ENCODE results near the gene POLD3.

Gene POLD3

GRCh38 chr11:74678041-74678440 lies 85.7 kb downstream of the POLD3 start:
- Mint-ChIP-seq H3K4me3 (no peak overlapping the region), H3K4me1 (peaks cover 1% of the 10 kb centered on the region), H3K27me3 (peaks cover 30% of the 10 kb centered on the region), H3K27ac (no peak overlapping the region), H3K9me3 (no peaks in the 10 kb centered on the region), H3K36me3 (no peaks in the 10 kb centered on the region)
- no peak for DNase-seq
- CTCF ChIA-PET, result no interaction called here

DNA sequence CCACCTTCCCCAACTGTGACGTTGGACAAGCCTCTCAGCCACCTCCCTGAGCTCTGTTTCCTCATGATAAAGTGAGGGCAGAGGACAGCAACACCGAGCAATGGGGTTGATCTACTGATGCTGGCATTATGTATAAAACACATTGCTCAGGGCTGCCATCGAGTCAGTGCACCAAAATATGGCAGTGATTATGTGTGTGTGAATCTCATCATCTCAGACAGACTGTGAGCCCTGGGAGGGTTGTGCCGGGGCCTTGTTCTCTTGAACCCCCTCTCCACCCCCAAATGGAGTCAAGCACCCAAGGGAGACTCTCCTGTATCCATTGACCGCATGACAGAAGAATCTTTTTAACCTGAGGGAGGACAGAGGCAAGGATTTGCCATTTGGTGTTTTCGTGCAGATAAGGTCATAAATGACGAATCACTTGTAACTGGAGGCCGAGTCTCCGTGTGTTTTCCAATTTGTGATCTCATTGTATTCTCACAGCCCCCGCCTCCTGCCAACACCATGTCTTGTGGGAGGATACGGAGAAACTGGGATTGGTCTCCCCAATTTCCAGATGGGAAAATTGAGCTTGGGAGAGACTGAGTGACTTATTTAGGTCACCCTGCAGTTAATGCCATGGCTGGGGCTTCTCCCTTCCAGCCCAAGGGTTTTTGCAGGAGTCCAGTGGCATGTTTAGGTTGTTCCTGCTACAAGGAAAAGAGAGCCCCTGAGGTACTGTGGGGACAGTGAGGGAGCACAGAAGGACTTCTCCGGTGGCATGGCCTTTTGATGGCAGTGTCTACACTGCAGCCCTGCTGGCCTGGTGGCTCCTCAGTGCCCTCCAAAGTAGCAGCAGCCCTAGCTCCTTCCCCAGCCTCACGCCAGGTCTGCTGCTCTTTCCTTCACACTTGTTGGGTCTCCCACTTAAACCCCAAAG lies 86.5 kb downstream of the POLD3 start:
- no peak overlapping the region for H3K4me3 Mint-ChIP-seq
- CTCF ChIA-PET, result interaction anchor here (1.5 kb wide), 1 partner anchor 61 kb away, joined by 3 read pairs; no protein-coding TSS in a partner anchor
- no peak for DNase-seq
- H3K27ac Mint-ChIP-seq, result no peak overlapping the region
- H3K27me3 Mint-ChIP-seq, result peaks cover 35% of the 10 kb centered on the region
- H3K36me3 Mint-ChIP-seq, result no peaks in the 10 kb centered on the region
- no peaks in the 10 kb centered on the region for H3K9me3 Mint-ChIP-seq
- H3K4me1 Mint-ChIP-seq, result peaks cover 2% of the 10 kb centered on the region

- Mint-ChIP-seq H3K9me3 (no peaks in the 10 kb centered on the region), H3K27me3 (peaks cover 41% of the 10 kb centered on the region), H3K4me3 (no peak overlapping the region), H3K27ac (no peak overlapping the region), H3K36me3 (no peaks in the 10 kb centered on the region), H3K4me1 (peaks cover 2% of the 10 kb centered on the region)
- no peak for DNase-seq
- CTCF ChIA-PET, result interaction anchor here (1.5 kb wide), 1 partner anchor 60 kb away, joined by 3 read pairs; no protein-coding TSS in a partner anchor
Measured at GRCh38 chr11:74679513-74679865, 87.1 kb downstream of the POLD3 start.

- Mint-ChIP-seq H3K36me3 (no peaks in the 10 kb centered on the region), H3K27me3 (peaks cover 48% of the 10 kb centered on the region), H3K4me1 (peaks cover 2% of the 10 kb centered on the region), H3K9me3 (no peaks in the 10 kb centered on the region), H3K4me3 (no peak overlapping the region), H3K27ac (no peak overlapping the region)
- CTCF ChIA-PET, result interaction anchor here (1.2 to 1.5 kb wide), 2 partner anchors 22 to 60 kb away, joined by 3 read pairs; no protein-coding TSS in a partner anchor
- no peak for DNase-seq
Measured at GRCh38 chr11:74680035-74680671, 87.8 kb downstream of the POLD3 start.

DNA sequence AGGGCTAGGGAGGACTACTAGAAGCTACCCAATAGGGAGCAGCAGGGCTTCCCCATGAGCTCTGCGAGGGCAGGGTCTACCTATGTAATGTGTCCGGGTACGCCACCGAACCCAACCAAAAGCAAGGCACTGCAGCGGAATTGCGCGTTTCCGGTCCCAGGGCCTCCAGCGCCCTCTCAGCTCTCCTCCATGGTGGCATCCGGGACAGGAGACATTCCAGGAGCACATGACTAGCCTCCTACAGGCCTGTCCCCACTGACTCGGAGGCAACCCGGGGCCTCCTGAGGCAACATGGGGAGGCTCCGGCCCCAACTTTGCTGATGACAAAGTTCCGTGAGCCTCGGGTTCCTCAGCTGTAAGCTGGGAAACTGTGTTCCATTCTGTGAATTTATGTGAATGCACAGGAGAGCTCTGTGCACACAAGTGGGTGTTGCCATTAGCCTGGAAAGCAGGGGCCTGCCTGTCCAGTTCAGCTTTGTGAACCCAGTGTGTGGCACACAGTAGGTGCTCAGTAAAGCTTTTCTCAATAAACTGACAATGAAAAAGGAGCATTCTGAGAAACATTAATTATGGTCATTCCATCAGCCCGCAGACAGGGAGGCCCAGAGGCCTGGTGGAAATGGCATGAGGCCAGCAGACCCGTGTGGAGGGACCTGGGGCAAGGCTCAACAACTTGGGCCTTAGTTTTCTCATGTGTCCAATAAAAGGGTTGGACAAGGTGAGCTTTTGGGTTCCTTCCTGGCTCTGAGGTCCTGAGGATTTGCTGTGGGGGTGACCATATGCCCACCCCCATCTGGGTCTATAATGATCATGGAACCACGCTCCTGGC lies 88.5 kb downstream of the POLD3 start:
- H3K27ac Mint-ChIP-seq, result no peak overlapping the region
- no peak overlapping the region for H3K4me3 Mint-ChIP-seq
- DNase-seq, result peak; percentile 13
- CTCF ChIA-PET, result interaction anchor here (0.6 to 1.5 kb wide), 3 partner anchors 22 to 59 kb away, joined by 3 read pairs; no protein-coding TSS in a partner anchor
- H3K27me3 Mint-ChIP-seq, result peaks cover 52% of the 10 kb centered on the region
- no peaks in the 10 kb centered on the region for H3K9me3 Mint-ChIP-seq
- no peaks in the 10 kb centered on the region for H3K36me3 Mint-ChIP-seq
- peaks cover 2% of the 10 kb centered on the region for H3K4me1 Mint-ChIP-seq

DNA sequence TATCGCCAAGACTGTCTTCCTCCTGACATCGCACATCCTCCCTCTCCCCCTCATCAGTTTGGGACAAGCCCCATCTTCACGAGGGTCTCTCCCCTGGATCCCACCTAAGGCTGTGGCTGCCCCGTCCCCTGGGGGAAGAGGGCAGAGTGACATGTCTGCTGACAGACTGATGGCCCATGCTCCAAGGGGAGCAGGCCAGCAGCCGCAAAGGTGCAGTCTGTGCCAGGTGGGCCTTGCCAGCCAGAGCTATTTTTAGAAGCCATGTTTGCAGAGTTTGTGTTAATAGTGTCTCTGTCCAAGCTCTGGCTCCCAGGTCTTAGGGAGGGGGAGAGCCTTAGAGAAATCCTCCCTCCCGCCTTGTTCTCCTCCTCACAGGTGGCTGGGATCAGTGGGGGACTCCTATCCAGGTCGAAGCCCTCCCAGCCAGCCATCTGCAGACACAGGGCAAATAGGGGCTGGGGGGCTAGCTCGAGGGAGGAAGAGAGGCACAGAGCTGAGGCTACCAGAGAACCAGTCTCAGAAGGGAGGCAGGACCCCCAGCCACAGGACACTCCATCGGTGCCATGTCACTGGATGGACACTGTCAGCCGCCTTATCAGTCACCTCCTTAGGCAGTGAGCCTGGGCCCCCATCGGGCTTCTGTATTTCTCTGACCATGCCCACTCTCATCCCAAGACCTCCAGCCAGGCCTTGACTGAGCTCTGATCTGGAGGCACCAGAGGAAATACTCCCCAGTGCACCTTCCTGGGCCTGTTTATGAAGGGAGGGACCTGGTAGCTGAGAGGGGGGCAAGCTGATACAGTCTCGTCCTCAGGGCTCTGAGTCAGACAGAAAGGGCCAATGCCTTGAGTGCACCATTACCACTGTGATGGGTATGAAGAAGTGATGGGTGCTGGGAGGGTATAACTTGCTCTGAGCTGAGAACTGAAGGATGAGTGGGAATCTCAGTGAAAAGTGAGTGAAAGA lies 89.6 kb downstream of the POLD3 start:
- Mint-ChIP-seq H3K4me1 (peaks cover 2% of the 10 kb centered on the region), H3K36me3 (no peaks in the 10 kb centered on the region), H3K27me3 (peaks cover 48% of the 10 kb centered on the region), H3K9me3 (no peaks in the 10 kb centered on the region), H3K27ac (no peak overlapping the region), H3K4me3 (no peak overlapping the region)
- CTCF ChIA-PET, result interaction anchor here (0.6 kb wide), 1 partner anchor 42 kb away, joined by 3 read pairs; no protein-coding TSS in a partner anchor
- peak; percentile 18 for DNase-seq

DNA sequence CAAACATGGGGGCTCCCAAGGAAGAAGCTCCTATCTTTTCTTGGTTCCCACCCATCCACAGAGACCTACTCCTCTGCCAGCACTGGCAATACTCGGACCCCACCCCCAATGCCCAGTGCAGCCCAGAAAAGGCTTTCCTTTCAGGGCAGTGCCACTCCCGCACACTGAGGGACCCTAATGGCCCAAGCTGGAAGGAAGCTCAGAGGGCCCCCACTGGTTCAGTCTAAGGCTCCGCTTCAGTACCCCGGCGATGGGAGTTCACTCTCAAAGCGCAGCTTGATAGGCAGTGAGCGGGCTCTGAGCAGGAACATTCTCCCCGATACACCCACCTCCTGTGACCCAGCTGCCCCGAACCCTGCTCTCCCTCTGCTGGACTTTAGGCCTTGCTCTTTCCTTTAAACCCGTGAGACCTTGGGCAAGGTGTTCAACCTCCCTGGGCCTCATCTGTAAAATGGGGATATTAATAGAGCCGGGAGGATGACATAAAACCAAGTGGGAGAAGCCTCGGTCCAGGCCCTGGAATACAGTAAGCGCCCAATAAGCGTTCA lies 90.4 kb downstream of the POLD3 start:
- Mint-ChIP-seq H3K36me3 (no peaks in the 10 kb centered on the region), H3K27me3 (peaks cover 48% of the 10 kb centered on the region), H3K4me1 (peaks cover 2% of the 10 kb centered on the region), H3K27ac (no peak overlapping the region), H3K9me3 (no peaks in the 10 kb centered on the region), H3K4me3 (no peak overlapping the region)
- CTCF ChIA-PET, result interaction anchor here (0.9 kb wide), 1 partner anchor 20 kb away, joined by 3 read pairs; no protein-coding TSS in a partner anchor
- DNase-seq, result peak; percentile 9

GRCh38 chr11:74683279-74683871 lies 91.0 kb downstream of the POLD3 start:
- DNase-seq, result peak; percentile 19
- Mint-ChIP-seq H3K36me3 (no peaks in the 10 kb centered on the region), H3K9me3 (no peaks in the 10 kb centered on the region), H3K27me3 (peaks cover 48% of the 10 kb centered on the region), H3K4me1 (peaks cover 2% of the 10 kb centered on the region), H3K4me3 (no peak overlapping the region), H3K27ac (no peak overlapping the region)
- CTCF ChIA-PET, result interaction anchor here (0.9 kb wide), 1 partner anchor 19 kb away, joined by 3 read pairs; no protein-coding TSS in a partner anchor

DNA sequence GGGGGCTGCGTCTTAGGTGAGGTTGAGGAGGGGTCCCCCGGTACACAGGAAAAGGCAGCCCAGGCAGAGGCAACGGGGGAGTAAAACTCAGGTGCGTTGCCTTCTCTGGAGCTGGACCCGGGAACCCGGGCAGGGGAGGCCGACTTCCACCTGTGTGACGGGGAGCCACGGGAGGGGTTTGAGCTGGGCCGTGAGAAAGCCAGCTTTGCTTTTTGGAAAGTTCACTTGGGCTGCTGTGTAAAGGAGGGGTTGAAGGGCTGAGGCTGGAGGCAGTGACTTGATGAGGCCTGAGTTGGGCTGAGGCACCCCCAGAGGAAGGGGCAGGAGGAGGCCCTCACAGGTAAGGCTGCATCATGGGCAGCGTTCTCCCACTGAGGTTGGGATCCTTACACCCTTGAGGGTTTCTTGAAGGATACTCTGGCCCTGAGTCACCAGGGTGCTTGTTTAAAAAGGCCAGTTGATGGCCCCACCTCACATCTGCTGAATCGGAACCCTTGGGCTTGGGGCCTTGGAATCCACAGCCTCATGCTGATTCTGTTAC lies 91.6 kb downstream of the POLD3 start:
- no peak overlapping the region for H3K4me3 Mint-ChIP-seq
- no peaks in the 10 kb centered on the region for H3K36me3 Mint-ChIP-seq
- H3K27ac Mint-ChIP-seq, result no peak overlapping the region
- H3K27me3 Mint-ChIP-seq, result peaks cover 48% of the 10 kb centered on the region
- CTCF ChIA-PET, result no interaction called here
- H3K4me1 Mint-ChIP-seq, result peaks cover 2% of the 10 kb centered on the region
- DNase-seq, result peak; percentile 14
- no peaks in the 10 kb centered on the region for H3K9me3 Mint-ChIP-seq

DNA sequence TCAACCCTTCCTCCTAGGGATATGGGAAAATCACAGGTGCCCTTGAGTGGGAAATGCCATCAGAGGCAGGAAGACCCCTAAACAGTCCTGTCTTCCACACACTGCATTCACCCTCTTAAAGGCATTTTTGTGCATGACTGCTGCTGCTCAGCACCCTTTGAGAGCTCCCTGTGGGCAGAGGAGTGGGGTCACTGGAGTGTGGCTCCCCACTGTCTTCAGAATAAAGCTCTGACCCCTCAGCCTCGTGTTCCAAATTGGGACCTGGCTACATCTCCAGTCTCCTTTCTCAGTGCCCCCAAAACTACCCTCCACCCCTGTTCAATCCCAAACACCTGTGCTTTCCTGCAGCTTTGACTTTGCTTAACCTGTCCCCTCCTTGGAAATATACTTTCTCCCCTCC lies 92.3 kb downstream of the POLD3 start:
- Mint-ChIP-seq H3K9me3 (no peaks in the 10 kb centered on the region), H3K4me1 (peaks cover 2% of the 10 kb centered on the region), H3K27ac (no peak overlapping the region), H3K36me3 (no peaks in the 10 kb centered on the region), H3K27me3 (peaks cover 48% of the 10 kb centered on the region), H3K4me3 (no peak overlapping the region)
- CTCF ChIA-PET, result interaction anchor here (1.1 kb wide), 1 partner anchor 18 kb away, joined by 3 read pairs; no protein-coding TSS in a partner anchor
- peak; percentile 5 for DNase-seq

DNA sequence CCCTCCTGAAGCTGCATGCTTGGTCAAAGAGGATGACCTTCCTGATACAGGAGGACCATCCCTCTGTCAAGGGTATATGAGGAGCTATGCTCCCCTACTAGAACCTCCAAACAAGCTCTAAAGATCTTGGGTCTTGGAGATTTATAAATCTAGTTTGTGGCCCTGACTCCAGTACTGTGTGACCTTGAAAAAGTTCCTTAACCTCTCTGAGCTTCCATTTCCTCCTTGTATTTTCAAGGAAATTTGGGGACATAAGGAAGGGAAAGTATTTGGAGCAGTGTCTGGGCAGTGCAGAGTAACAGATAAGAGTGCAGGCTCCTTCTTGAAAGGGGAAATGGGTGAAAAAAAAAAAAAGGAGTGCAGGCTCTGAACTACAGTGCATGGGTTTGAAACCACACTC lies 93.0 kb downstream of the POLD3 start:
- Mint-ChIP-seq H3K27ac (no peak overlapping the region), H3K36me3 (no peaks in the 10 kb centered on the region)
- CTCF ChIA-PET, result interaction anchor here (1.1 kb wide), 1 partner anchor 17 kb away, joined by 3 read pairs; no protein-coding TSS in a partner anchor

GRCh38 chr11:74685905-74686304 lies 93.5 kb downstream of the POLD3 start:
- Mint-ChIP-seq H3K4me3 (no peak overlapping the region), H3K4me1 (peaks cover 2% of the 10 kb centered on the region), H3K9me3 (no peaks in the 10 kb centered on the region), H3K27ac (no peak overlapping the region), H3K36me3 (no peaks in the 10 kb centered on the region), H3K27me3 (peaks cover 42% of the 10 kb centered on the region)
- DNase-seq, result no peak
- CTCF ChIA-PET, result interaction anchor here (1.2 kb wide), 1 partner anchor 17 kb away, joined by 6 read pairs; no protein-coding TSS in a partner anchor

More for the DNA sequence above, 93.0 kb downstream of the POLD3 start:
- Mint-ChIP-seq H3K27me3 (peaks cover 42% of the 10 kb centered on the region), H3K4me3 (no peak overlapping the region), H3K9me3 (no peaks in the 10 kb centered on the region), H3K4me1 (peaks cover 2% of the 10 kb centered on the region)
- DNase-seq, result no peak

Measured in activated naive CD4-positive, alpha-beta T cell treated with anti-CD3 and anti-CD28 coated beads, Interleukin-2, amount 10 ng/mL, durations not matched to agents 7 days and 5 days (primary cell).